Measurements from ENCODE around the gene PRELID3B. TPM values are rescaled to one million over a fixed set of nuclear protein-coding genes. Genes with fewer than 3 reads are reported as not detected.

PRELID3B gene
- total and polyA plus RNA-seq, 2 of the 13 experiments (the other 11 are each of a cell fraction or from before 2014, with no cell fraction given): 23.3 to 42.6 TPM

GRCh38 chr20:59005523-59006166 lies 36.9 kb downstream of the PRELID3B start (continued):
- TF ChIP-seq ZNF772 (CRISPR knock-in tag; IDR thresholded peaks at IDR 0.05) (no peak), ZNF124 (CRISPR knock-in tag; IDR thresholded peaks at IDR 0.05) (no peak), TAF15 (IDR thresholded peaks at IDR 0.05; ENCODE audit: low read depth, low read length, poor library complexity, severe bottlenecking) (no peak), JUNB (CRISPR knock-in tag; IDR thresholded peaks at IDR 0.05; ENCODE audit: borderline replicate concordance) (no peak), MTF2 (CRISPR knock-in tag; IDR thresholded peaks at IDR 0.05; ENCODE audit: borderline replicate concordance) (no peak), ZNF781 (CRISPR knock-in tag; IDR thresholded peaks at IDR 0.05; ENCODE audit: borderline replicate concordance, not compliant biosample characterization) (no peak), DNMT1 (CRISPR knock-in tag; IDR thresholded peaks at IDR 0.05) (no peak), SSRP1 (CRISPR knock-in tag; IDR thresholded peaks at IDR 0.05) (no peak), ZNF558 (CRISPR knock-in tag; IDR thresholded peaks at IDR 0.05; ENCODE audit: borderline replicate concordance) (peak; percentile 5; the same call in 1 of the 2 replicates), PBX2 (CRISPR knock-in tag; IDR thresholded peaks at IDR 0.05) (no peak), MEIS2 (CRISPR knock-in tag; IDR thresholded peaks at IDR 0.05) (0 out of 2 replicates have a peak, but pooled peaks have one; percentile 19), ZNF841 (CRISPR knock-in tag; IDR thresholded peaks at IDR 0.05; ENCODE audit: borderline replicate concordance) (no peak), SAFB2 (CRISPR knock-in tag; IDR thresholded peaks at IDR 0.05; ENCODE audit: borderline replicate concordance, low read depth) (no peak), BRD4 (CRISPR knock-in tag; IDR thresholded peaks at IDR 0.05) (no peak; the same call in 1 of the 2 replicates), ZBTB1 (CRISPR knock-in tag; IDR thresholded peaks at IDR 0.05; ENCODE audit: borderline replicate concordance) (no peak), EEA1 (CRISPR knock-in tag; IDR thresholded peaks at IDR 0.05; ENCODE audit: borderline replicate concordance) (no peak), NFYC (CRISPR knock-in tag; IDR thresholded peaks at IDR 0.05) (no peak), BATF2 (CRISPR knock-in tag; IDR thresholded peaks at IDR 0.05) (no peak), HDAC2 (CRISPR knock-in tag; IDR thresholded peaks at IDR 0.05) (no peak), ZNF337 (CRISPR knock-in tag; IDR thresholded peaks at IDR 0.05; ENCODE audit: borderline replicate concordance, low read depth) (peak; percentile 16; the same call in 1 of the 2 replicates), RBM39 (IDR thresholded peaks at IDR 0.05; ENCODE audit: low read depth, low read length, poor library complexity, severe bottlenecking) (no peak), NRL (CRISPR knock-in tag; IDR thresholded peaks at IDR 0.05; ENCODE audit: borderline replicate concordance) (no peak), ZMAT3 (CRISPR knock-in tag; conservative IDR thresholded peaks at IDR 0.05) (no peak), ISL2 (CRISPR knock-in tag; IDR thresholded peaks at IDR 0.05) (no peak), ATAD3A (CRISPR knock-in tag; IDR thresholded peaks at IDR 0.05) (no peak), YEATS4 (CRISPR knock-in tag; IDR thresholded peaks at IDR 0.05; ENCODE audit: borderline replicate concordance) (no peak; the same call in 1 of the 2 replicates)

Data from HepG2 (cell line).